Stimulated activated CD4-positive, alpha-beta T cell treated with anti-CD3 and anti-CD28 coated beads, Interleukin-4, amount 100 ng/mL, for 4 hours (primary cell): ENCODE data around the gene SMIM22.

Experiments used
- DNase-seq, 2 experiments: peaks; one replicate each; pipeline ENCODE4 v3.0.0-alpha.2; 2020

Gene SMIM22

GRCh38 chr16:4795181-4795827 lies at the start of gene SMIM22:
TSS of gene SMIM22 (plus strand) at chr16:4795369. CDS start at chr16:4795735, 366 bp downstream.
- DNase-seq = no peak

GRCh38 chr16:4746215-4746614 lies 49.0 kb upstream of the SMIM22 start:
- no peak for DNase-seq

GRCh38 chr16:4746991-4747574 lies 48.1 kb upstream of the SMIM22 start:
- DNase-seq = no peak

- no peak for DNase-seq
Measured at GRCh38 chr16:4747906-4748681, 47.1 kb upstream of the SMIM22 start.

- DNase-seq = no peak
Measured at GRCh38 chr16:4748682-4749411, 46.3 kb upstream of the SMIM22 start.

- DNase-seq = no peak
Measured at GRCh38 chr16:4749700-4750257, 45.4 kb upstream of the SMIM22 start.

- DNase-seq = no peak
Measured at GRCh38 chr16:4750896-4751295, 44.3 kb upstream of the SMIM22 start.

- no peak for DNase-seq
Measured at GRCh38 chr16:4752351-4753100, 42.6 kb upstream of the SMIM22 start.

- no peak for DNase-seq
Measured at GRCh38 chr16:4753227-4753626, 41.9 kb upstream of the SMIM22 start.

- DNase-seq = no peak
Measured at GRCh38 chr16:4754865-4755264, 40.3 kb upstream of the SMIM22 start.

- DNase-seq = no peak
Measured at GRCh38 chr16:4755687-4756086, 39.5 kb upstream of the SMIM22 start.

- no peak for DNase-seq
Measured at GRCh38 chr16:4760221-4760910, 34.8 kb upstream of the SMIM22 start.

GRCh38 chr16:4762205-4762604 lies 33.0 kb upstream of the SMIM22 start:
- DNase-seq = no peak

GRCh38 chr16:4763791-4764190 lies 31.4 kb upstream of the SMIM22 start:
- no peak for DNase-seq

- no peak for DNase-seq
Measured at GRCh38 chr16:4765511-4766474, 29.4 kb upstream of the SMIM22 start.

- peak; percentile 96 to 99 for DNase-seq
Measured at GRCh38 chr16:4766875-4767628, 28.1 kb upstream of the SMIM22 start, which contains the start of gene ZNF500. TSS of gene ZNF500 (minus strand) at chr16:4767162. CDS start at chr16:4765978, 1,184 bp downstream.

- no peak for DNase-seq
Measured at GRCh38 chr16:4767872-4768548, 27.2 kb upstream of the SMIM22 start.

GRCh38 chr16:4768549-4769305 lies 26.4 kb upstream of the SMIM22 start:
- peak; percentile 75 to 85 for DNase-seq
